ENCODE data around the gene RAB4B. TPM values are rescaled to one million over a fixed set of nuclear protein-coding genes. Genes with fewer than 3 reads are reported as not detected.
"Not testable (repeated sequence)": the region's sequence is repeated elsewhere in the genome, so short reads cannot be mapped to it uniquely, and the experiment has no call there.

Gene RAB4B
- total and polyA plus RNA-seq, 2 donors (not counting 1 experiment from before 2014, with no cell fraction given) = 10.6 to 12.8 TPM

GRCh38 chr19:40811478-40812341 is 33.7 kb downstream of the RAB4B start:
- Histone ChIP-seq H3K4me2 (ENCODE audit: extremely low read depth, insufficient read depth, low read length) (no peak overlapping the region), H3K9ac (ENCODE audit: insufficient read depth, low read length) (no peak overlapping the region), H2AFZ (ENCODE audit: low read length) (no peak overlapping the region), H3K9me3 (ENCODE audit: control insufficient read depth, insufficient read depth, low read depth, low read length) (no peaks in the 10 kb centered on the region), H3K36me3 (ENCODE audit: control insufficient read depth, insufficient read depth, low read length) (peaks cover 22% of the 10 kb centered on the region), H3K4me1 (ENCODE audit: control insufficient read depth, extremely low read depth, insufficient read depth, low read length) (peaks cover 6% of the 10 kb centered on the region), H3K79me2 (ENCODE audit: control insufficient read depth, insufficient read depth, low read length) (peaks cover 21% of the 10 kb centered on the region), H3K27ac (ENCODE audit: insufficient read depth, low read length) (no peak overlapping the region), H4K20me1 (ENCODE audit: control insufficient read depth, extremely low read depth, insufficient read depth, low read length) (no peaks in the 10 kb centered on the region), H3K4me3 (replicated peaks in 1 of 4; ENCODE audit: control extremely low read depth in 1 of 4, insufficient read depth in 1 of 4, low read depth in 3 of 4, low read length in 4 of 4) (peak overlapping the region in 1 of 4 experiments; percentile 28), H3K27me3 (ENCODE audit: control insufficient read depth, insufficient read depth, low read length) (no peaks in the 10 kb centered on the region)
- TF ChIP-seq EZH2 (IDR thresholded peaks at IDR 0.05; ENCODE audit: low read length, missing control alignments) (no peak), CTCF (conservative IDR thresholded peaks at IDR 0.05 in 1 of 2, IDR thresholded peaks at IDR 0.05 in 1 of 2; ENCODE audit: low read depth in 1 of 2, low read length in 2 of 2) (no peak)
- no peak for DNase-seq (ENCODE audit: low read depth in 2 of 2)

DNA sequence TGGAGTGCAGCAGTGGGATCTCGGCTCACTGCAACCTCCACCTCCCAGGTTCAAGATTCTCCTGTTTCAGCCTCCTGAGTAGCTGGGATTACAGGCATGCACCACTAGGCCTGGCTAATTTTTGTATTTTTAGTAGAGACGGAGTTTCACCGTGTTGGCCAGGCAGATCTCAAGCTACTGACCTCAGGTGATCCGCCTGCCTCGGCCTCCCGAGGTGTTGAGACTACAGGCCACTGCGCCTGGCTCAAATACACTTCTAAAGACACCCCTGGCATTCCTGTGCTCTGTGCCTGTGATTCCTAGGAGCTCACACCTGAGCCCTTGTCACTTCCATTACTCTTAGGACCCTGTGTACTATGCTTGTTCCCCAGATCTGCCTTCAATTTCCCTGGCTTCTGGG is 34.5 kb downstream of the RAB4B start:
- H3K79me2 ChIP-seq (ENCODE audit: control insufficient read depth, insufficient read depth, low read length) = peaks cover 15% of the 10 kb centered on the region
- H3K4me1 ChIP-seq (ENCODE audit: control insufficient read depth, extremely low read depth, insufficient read depth, low read length); DNase-seq (ENCODE audit: low read depth in 2 of 2); H3K4me2 ChIP-seq (ENCODE audit: extremely low read depth, insufficient read depth, low read length); H2AFZ ChIP-seq (ENCODE audit: low read length); H4K20me1 ChIP-seq (ENCODE audit: control insufficient read depth, extremely low read depth, insufficient read depth, low read length); H3K27ac ChIP-seq (ENCODE audit: insufficient read depth, low read length); H3K9me3 ChIP-seq (ENCODE audit: control insufficient read depth, insufficient read depth, low read depth, low read length); H3K9ac ChIP-seq (ENCODE audit: insufficient read depth, low read length); H3K4me3 ChIP-seq (replicated peaks in 1 of 4; ENCODE audit: control extremely low read depth in 1 of 4, insufficient read depth in 1 of 4, low read depth in 3 of 4, low read length in 4 of 4); H3K27me3 ChIP-seq (ENCODE audit: control insufficient read depth, insufficient read depth, low read length): not testable (repeated sequence)
- peaks cover 18% of the 10 kb centered on the region for H3K36me3 ChIP-seq (ENCODE audit: control insufficient read depth, insufficient read depth, low read length)

GRCh38 chr19:40813182-40813581 is 35.1 kb downstream of the RAB4B start:
- Histone ChIP-seq H3K36me3 (ENCODE audit: control insufficient read depth, insufficient read depth, low read length) (peaks cover 11% of the 10 kb centered on the region), H3K4me2 (ENCODE audit: extremely low read depth, insufficient read depth, low read length) (no peak overlapping the region), H3K4me3 (replicated peaks in 1 of 4; ENCODE audit: control extremely low read depth in 1 of 4, insufficient read depth in 1 of 4, low read depth in 3 of 4, low read length in 4 of 4) (no peak overlapping the region), H4K20me1 (ENCODE audit: control insufficient read depth, extremely low read depth, insufficient read depth, low read length) (no peaks in the 10 kb centered on the region), H3K9ac (ENCODE audit: insufficient read depth, low read length) (no peak overlapping the region), H3K27me3 (ENCODE audit: control insufficient read depth, insufficient read depth, low read length) (no peaks in the 10 kb centered on the region), H3K79me2 (ENCODE audit: control insufficient read depth, insufficient read depth, low read length) (peaks cover 9% of the 10 kb centered on the region), H2AFZ (ENCODE audit: low read length) (no peak overlapping the region), H3K4me1 (ENCODE audit: control insufficient read depth, extremely low read depth, insufficient read depth, low read length) (peaks cover 6% of the 10 kb centered on the region), H3K9me3 (ENCODE audit: control insufficient read depth, insufficient read depth, low read depth, low read length) (no peaks in the 10 kb centered on the region), H3K27ac (ENCODE audit: insufficient read depth, low read length) (no peak overlapping the region)
- DNase-seq (ENCODE audit: low read depth in 2 of 2) = no peak
- TF ChIP-seq CTCF (conservative IDR thresholded peaks at IDR 0.05 in 1 of 2, IDR thresholded peaks at IDR 0.05 in 1 of 2; ENCODE audit: low read depth in 1 of 2, low read length in 2 of 2) = no peak
- TF ChIP-seq EZH2 (IDR thresholded peaks at IDR 0.05; ENCODE audit: low read length, missing control alignments) = no peak
